Karpas-422 (cell line): Measurements from ENCODE around the gene CASP12. TPM values are rescaled to one million over a fixed set of nuclear protein-coding genes. Genes with fewer than 3 reads are reported as not detected.

ENCODE experiments used
- DNase-seq: peaks from one replicate; pipeline ENCODE4 v3.0.0-alpha.2; 2015
- H2AFZ ChIP-seq: fragments of 200-600 bp; sonication (generic); 2 replicates; pipeline ENCODE4 v1.6.1; 2014; ENCODE audit warnings: antibody characterized with exemption, low read length, mixed read lengths
- H3K27ac ChIP-seq: fragments of 200-600 bp; sonication (generic); 2 replicates; pipeline ENCODE4 v1.5.1; 2014; ENCODE audit warnings: mild to moderate bottlenecking, low read length, moderate library complexity
- H3K27me3 ChIP-seq: fragments of 200-600 bp; sonication (generic); 2 replicates; pipeline ENCODE4 v1.6.1; 2014; ENCODE audit warnings: low read length, mixed read lengths
- H3K36me3 ChIP-seq: fragments of 200-600 bp; sonication (generic); 2 replicates; pipeline ENCODE4 v1.6.1; 2014; ENCODE audit warnings: low read length, mixed read lengths; ENCODE audit not compliant: insufficient read depth
- H3K4me1 ChIP-seq: fragments of 200-600 bp; sonication (generic); 2 replicates; pipeline ENCODE4 v1.6.1; 2014; ENCODE audit warnings: mild to moderate bottlenecking, low read length, mixed read lengths
- H3K4me2 ChIP-seq: fragments of 200-600 bp; sonication (generic); 2 replicates; pipeline ENCODE4 v1.6.1; 2014; ENCODE audit warnings: low read length, low read depth, mild to moderate bottlenecking; ENCODE audit not compliant: poor library complexity, severe bottlenecking
- H3K4me3 ChIP-seq: fragments of 200-600 bp; sonication (generic); 2 replicates; pipeline ENCODE4 v1.5.1; 2014; ENCODE audit warnings: mild to moderate bottlenecking, antibody characterized with exemption, low read length, mixed read lengths
- H3K79me2 ChIP-seq: fragments of 200-600 bp; sonication (generic); 2 replicates; pipeline ENCODE4 v1.6.1; 2014; ENCODE audit warnings: mild to moderate bottlenecking, low read length, mixed read lengths
- H3K9ac ChIP-seq: fragments of 200-600 bp; sonication (generic); 2 replicates; pipeline ENCODE4 v1.6.0; 2014; ENCODE audit warnings: low read length
- H3K9me2 ChIP-seq: fragments of 200-600 bp; sonication (generic), shearing (Covaris generic); replicated peaks from 2 replicates; pipeline ENCODE4 v1.6.0; 2014; ENCODE audit warnings: mild to moderate bottlenecking, low read length, moderate library complexity; ENCODE audit not compliant: insufficient read depth
- H3K9me3 ChIP-seq: fragments of 300-700, 200-600 bp; sonication (generic); 2 replicates; pipeline ENCODE4 v1.6.1; 2014; ENCODE audit warnings: low read length, mixed read lengths
- H4K20me1 ChIP-seq: fragments of 200-600 bp; sonication (generic); 2 replicates; pipeline ENCODE4 v1.6.1; 2014; ENCODE audit warnings: mild to moderate bottlenecking, antibody characterized with exemption, low read length, low read depth; ENCODE audit not compliant: insufficient read depth
- total RNA-seq: library from RNA; depleted of rRNA; stranded (reverse); fragments of >200 nt; shearing (Covaris generic); gene quantifications from 2 replicates; pipeline ENCODE4 v1.2.3, GENCODE V29; 2014; ENCODE audit warnings: low replicate concordance

The CASP12 gene
- total RNA-seq, 1 experiment from 2014 or later, result not detected

GRCh38 chr11:104899226-104899625 lies 966 bp upstream of the CASP12 start:
- Histone ChIP-seq H3K27me3 (no peaks in the 10 kb centered on the region), H2AFZ (no peak overlapping the region), H3K36me3 (no peaks in the 10 kb centered on the region), H3K4me1 (no peaks in the 10 kb centered on the region), H4K20me1 (no peaks in the 10 kb centered on the region), H3K9me3 (no peaks in the 10 kb centered on the region), H3K4me3 (no peak overlapping the region), H3K27ac (no peak overlapping the region), H3K9me2 (no peaks in the 10 kb centered on the region), H3K9ac (no peak overlapping the region), H3K4me2 (no peak overlapping the region), H3K79me2 (no peaks in the 10 kb centered on the region)
- DNase-seq, result no peak

GRCh38 chr11:104898685-104899013 lies 389 bp upstream of the CASP12 start:
- no peaks in the 10 kb centered on the region for H3K4me1 ChIP-seq
- no peak overlapping the region for H2AFZ ChIP-seq
- no peaks in the 10 kb centered on the region for H3K36me3 ChIP-seq
- no peaks in the 10 kb centered on the region for H3K9me2 ChIP-seq
- no peak overlapping the region for H3K4me2 ChIP-seq
- H3K4me3 ChIP-seq, result no peak overlapping the region
- H3K9ac ChIP-seq, result no peak overlapping the region
- no peaks in the 10 kb centered on the region for H3K9me3 ChIP-seq
- no peak overlapping the region for H3K27ac ChIP-seq
- no peaks in the 10 kb centered on the region for H4K20me1 ChIP-seq
- no peaks in the 10 kb centered on the region for H3K79me2 ChIP-seq
- H3K27me3 ChIP-seq, result no peaks in the 10 kb centered on the region
- no peak for DNase-seq

- Histone ChIP-seq H3K9ac (no peak overlapping the region), H3K4me2 (no peak overlapping the region), H3K27ac (no peak overlapping the region), H3K4me3 (no peak overlapping the region), H3K9me2 (no peaks in the 10 kb centered on the region), H3K4me1 (no peaks in the 10 kb centered on the region), H3K79me2 (no peaks in the 10 kb centered on the region), H3K36me3 (no peaks in the 10 kb centered on the region), H4K20me1 (no peaks in the 10 kb centered on the region), H3K9me3 (no peaks in the 10 kb centered on the region), H2AFZ (no peak overlapping the region), H3K27me3 (no peaks in the 10 kb centered on the region)
- no peak for DNase-seq
These were observed 2.6 kb downstream of the CASP12 start for GRCh38 chr11:104895634-104896033.

- DNase-seq, result no peak
- Histone ChIP-seq H3K4me3 (no peak overlapping the region), H3K27me3 (no peaks in the 10 kb centered on the region)
These were observed 4.4 kb downstream of the CASP12 start for GRCh38 chr11:104893876-104894275.

GRCh38 chr11:104892723-104893511 lies 5.3 kb downstream of the CASP12 start:
- Histone ChIP-seq H3K4me1 (no peaks in the 10 kb centered on the region), H3K36me3 (no peaks in the 10 kb centered on the region), H3K4me3 (no peak overlapping the region), H3K27me3 (no peaks in the 10 kb centered on the region), H4K20me1 (no peaks in the 10 kb centered on the region), H3K9ac (no peak overlapping the region), H2AFZ (no peak overlapping the region), H3K9me2 (no peaks in the 10 kb centered on the region), H3K27ac (no peak overlapping the region), H3K4me2 (no peak overlapping the region), H3K79me2 (no peaks in the 10 kb centered on the region), H3K9me3 (no peaks in the 10 kb centered on the region)
- DNase-seq, result no peak

More at GRCh38 chr11:104893876-104894275, 4.4 kb downstream of the CASP12 start:
- Histone ChIP-seq H3K4me2 (no peak overlapping the region), H3K4me1 (no peaks in the 10 kb centered on the region), H3K9ac (no peak overlapping the region), H3K36me3 (no peaks in the 10 kb centered on the region), H2AFZ (no peak overlapping the region), H3K27ac (no peak overlapping the region), H3K9me2 (no peaks in the 10 kb centered on the region), H3K9me3 (no peaks in the 10 kb centered on the region), H3K79me2 (no peaks in the 10 kb centered on the region), H4K20me1 (no peaks in the 10 kb centered on the region)

- no peak overlapping the region for H3K4me2 ChIP-seq
- H3K27me3 ChIP-seq, result no peaks in the 10 kb centered on the region
- no peak overlapping the region for H2AFZ ChIP-seq
- H3K27ac ChIP-seq, result no peak overlapping the region
- H3K4me1 ChIP-seq, result no peaks in the 10 kb centered on the region
- H3K36me3 ChIP-seq, result no peaks in the 10 kb centered on the region
- DNase-seq, result no peak
- no peaks in the 10 kb centered on the region for H3K9me3 ChIP-seq
- no peak overlapping the region for H3K4me3 ChIP-seq
- no peak overlapping the region for H3K9ac ChIP-seq
- H3K9me2 ChIP-seq, result no peaks in the 10 kb centered on the region
- no peaks in the 10 kb centered on the region for H4K20me1 ChIP-seq
- H3K79me2 ChIP-seq, result no peaks in the 10 kb centered on the region
These were observed 7.1 kb downstream of the CASP12 start for GRCh38 chr11:104891135-104891534.

- Histone ChIP-seq H2AFZ (no peak overlapping the region), H3K27ac (no peak overlapping the region), H3K9me2 (no peaks in the 10 kb centered on the region), H3K9me3 (no peaks in the 10 kb centered on the region), H3K36me3 (no peaks in the 10 kb centered on the region), H3K4me1 (no peaks in the 10 kb centered on the region), H3K27me3 (no peaks in the 10 kb centered on the region), H3K79me2 (no peaks in the 10 kb centered on the region), H3K4me3 (no peak overlapping the region), H3K9ac (no peak overlapping the region), H4K20me1 (no peaks in the 10 kb centered on the region), H3K4me2 (no peak overlapping the region)
- no peak for DNase-seq
These were observed 14.9 kb downstream of the CASP12 start for GRCh38 chr11:104883342-104883741.

- H3K4me2 ChIP-seq, result no peak overlapping the region
- no peak overlapping the region for H3K27ac ChIP-seq
These were observed 17.0 kb downstream of the CASP12 start for GRCh38 chr11:104881117-104881794.

More at GRCh38 chr11:104881117-104881794, 17.0 kb downstream of the CASP12 start:
- H3K79me2 ChIP-seq, result no peaks in the 10 kb centered on the region
- no peaks in the 10 kb centered on the region for H3K4me1 ChIP-seq
- no peaks in the 10 kb centered on the region for H3K27me3 ChIP-seq
- no peak for DNase-seq
- no peaks in the 10 kb centered on the region for H3K9me3 ChIP-seq
- no peaks in the 10 kb centered on the region for H3K36me3 ChIP-seq
- no peaks in the 10 kb centered on the region for H4K20me1 ChIP-seq
- no peak overlapping the region for H3K9ac ChIP-seq
- H3K4me3 ChIP-seq, result no peak overlapping the region
- no peaks in the 10 kb centered on the region for H3K9me2 ChIP-seq
- H2AFZ ChIP-seq, result no peak overlapping the region
